Testis (tissue), 3 donors: ENCODE results near the gene ST8SIA6. TPM values are rescaled to one million over a fixed set of nuclear protein-coding genes. Genes with fewer than 3 reads are reported as not detected.

Experiments
- DNase-seq: peaks from one replicate; pipeline ENCODE4 v3.0.0-alpha.2; 2019
- H3K27ac ChIP-seq, 2 donors: fragments of 200-600 bp; sonication (generic); one replicate each; pipeline ENCODE4 v1.5.1; 2019
- H3K27me3 ChIP-seq: fragments of 200-600 bp; sonication (generic); one replicate; pipeline ENCODE4 v1.5.1; 2019
- H3K36me3 ChIP-seq: fragments of 200-600 bp; sonication (generic); one replicate; pipeline ENCODE4 v1.5.1; 2017; ENCODE audit warnings: low read depth; ENCODE audit errors: missing control alignments
- H3K4me1 ChIP-seq: fragments of 200-600 bp; sonication (generic); one replicate; pipeline ENCODE4 v1.5.1; 2019
- H3K4me3 ChIP-seq, 2 donors: fragments of 200-600 bp; sonication (generic); one replicate each; pipeline ENCODE4 v1.5.1; 2017 to 2019
- H3K9me3 ChIP-seq: fragments of 200-600 bp; sonication (generic); one replicate; pipeline ENCODE4 v1.5.1; 2017
- POLR2A ChIP-seq: fragments of 450-650 bp; IDR thresholded peaks from one replicate; pipeline ENCODE4 v1.6.1; 2017; ENCODE audit warnings: antibody characterized with exemption, mild to moderate bottlenecking, moderate library complexity
- WGBS, 2 donors: methylation state at CpG; one replicate each; pipeline ENCODE4 v1.1.5; 2018; 5-methylcytosine and 5-hydroxymethylcytosine counted together
- intact Hi-C: fragments of 100-400 bp; cut with DNase I; formaldehyde crosslinking; loops from one replicate; pipeline ENCODE4 v1.15.1; 2023; ENCODE audit warnings: low total_unique reads
- polyA plus RNA-seq: library from polyadenylated mRNA; stranded (reverse); fragments of 350-450 nt; fragmentation: Illumina TruSeq; extraction: RNeasy Lipid Tissue Mini Kit (QIAGEN cat#74804); gene quantifications from one replicate; pipeline ENCODE4 v1.2.3, GENCODE V29; 2014; ENCODE audit warnings: low read depth, low replicate concordance; ENCODE audit not compliant: insufficient read depth
- total RNA-seq, 2 donors: library from RNA; depleted of rRNA; stranded (reverse); fragments of >200 nt; gene quantifications; one replicate each; pipeline ENCODE4 v1.2.3, GENCODE V29; 2016
- TF ChIP-seq, protein P1 (sequence below), 3 experiments: fragments of 450-650 bp in 2 of 3; fragments of 200-600 bp in 1 of 3; sonication (generic) in 1 of 3; IDR thresholded peaks; one replicate each; pipeline ENCODE4 v1.5.1; 2016 to 2019; ENCODE audit warnings: antibody characterized with exemption in 3 of 3, mild to moderate bottlenecking in 2 of 3, moderate library complexity in 1 of 3

Gene ST8SIA6
- total and polyA plus RNA-seq, 3 donors from 2014 or later: 0.84 to 1.6 (median 0.87) TPM

DNA sequence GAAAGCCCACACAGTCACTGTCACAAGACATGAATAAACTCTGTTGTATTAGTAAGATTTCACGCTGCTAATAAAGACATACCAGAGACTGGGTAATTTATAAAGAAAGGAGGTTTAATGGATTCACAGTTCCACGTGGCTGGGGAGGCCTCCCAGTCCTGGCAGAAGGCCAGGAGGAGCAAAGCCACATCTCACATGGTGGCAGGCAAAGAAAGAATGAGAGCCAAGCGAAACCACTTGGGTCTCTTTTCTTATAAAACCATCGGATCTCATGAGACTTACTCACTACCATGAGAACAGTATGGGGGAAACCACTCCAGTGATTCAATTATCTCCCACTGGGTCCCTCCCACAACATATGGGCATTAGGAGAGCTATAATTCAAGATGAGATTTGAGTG is 110.2 kb downstream of the ST8SIA6 start:
- 72 to 79% methylated on average over 4 of the region's 4 CpGs for WGBS, 2 donors
- Histone ChIP-seq H3K27me3 (no peaks in the 10 kb centered on the region), H3K9me3 (no peaks in the 10 kb centered on the region), H3K36me3 (no peaks in the 10 kb centered on the region), H3K4me1 (peaks cover 3% of the 10 kb centered on the region), H3K4me3 (no peak overlapping the region), H3K27ac (no peak overlapping the region)
- DNase-seq: no peak
- intact Hi-C loops: no loop called here
- TF ChIP-seq POLR2A: no peak
- TF ChIP-seq, protein P1, sequence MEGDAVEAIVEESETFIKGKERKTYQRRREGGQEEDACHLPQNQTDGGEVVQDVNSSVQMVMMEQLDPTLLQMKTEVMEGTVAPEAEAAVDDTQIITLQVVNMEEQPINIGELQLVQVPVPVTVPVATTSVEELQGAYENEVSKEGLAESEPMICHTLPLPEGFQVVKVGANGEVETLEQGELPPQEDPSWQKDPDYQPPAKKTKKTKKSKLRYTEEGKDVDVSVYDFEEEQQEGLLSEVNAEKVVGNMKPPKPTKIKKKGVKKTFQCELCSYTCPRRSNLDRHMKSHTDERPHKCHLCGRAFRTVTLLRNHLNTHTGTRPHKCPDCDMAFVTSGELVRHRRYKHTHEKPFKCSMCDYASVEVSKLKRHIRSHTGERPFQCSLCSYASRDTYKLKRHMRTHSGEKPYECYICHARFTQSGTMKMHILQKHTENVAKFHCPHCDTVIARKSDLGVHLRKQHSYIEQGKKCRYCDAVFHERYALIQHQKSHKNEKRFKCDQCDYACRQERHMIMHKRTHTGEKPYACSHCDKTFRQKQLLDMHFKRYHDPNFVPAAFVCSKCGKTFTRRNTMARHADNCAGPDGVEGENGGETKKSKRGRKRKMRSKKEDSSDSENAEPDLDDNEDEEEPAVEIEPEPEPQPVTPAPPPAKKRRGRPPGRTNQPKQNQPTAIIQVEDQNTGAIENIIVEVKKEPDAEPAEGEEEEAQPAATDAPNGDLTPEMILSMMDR (IDR thresholded peaks at IDR 0.05): no peak

- H3K36me3 ChIP-seq: no peaks in the 10 kb centered on the region
- 91 to 93% methylated on average over 3 of the region's 3 CpGs for WGBS, 2 donors
- DNase-seq: no peak
- no peaks in the 10 kb centered on the region for H3K9me3 ChIP-seq
- intact Hi-C loops: no loop called here
- no peaks in the 10 kb centered on the region for H3K27me3 ChIP-seq
- TF ChIP-seq, protein P1 (IDR thresholded peaks at IDR 0.05): no peak
- no peak for TF ChIP-seq POLR2A
- no peaks in the 10 kb centered on the region for H3K4me1 ChIP-seq
- no peak overlapping the region for H3K4me3 ChIP-seq
- no peak overlapping the region for H3K27ac ChIP-seq
Measured at GRCh38 chr10:17343118-17343517, 111.3 kb downstream of the ST8SIA6 start.

DNA sequence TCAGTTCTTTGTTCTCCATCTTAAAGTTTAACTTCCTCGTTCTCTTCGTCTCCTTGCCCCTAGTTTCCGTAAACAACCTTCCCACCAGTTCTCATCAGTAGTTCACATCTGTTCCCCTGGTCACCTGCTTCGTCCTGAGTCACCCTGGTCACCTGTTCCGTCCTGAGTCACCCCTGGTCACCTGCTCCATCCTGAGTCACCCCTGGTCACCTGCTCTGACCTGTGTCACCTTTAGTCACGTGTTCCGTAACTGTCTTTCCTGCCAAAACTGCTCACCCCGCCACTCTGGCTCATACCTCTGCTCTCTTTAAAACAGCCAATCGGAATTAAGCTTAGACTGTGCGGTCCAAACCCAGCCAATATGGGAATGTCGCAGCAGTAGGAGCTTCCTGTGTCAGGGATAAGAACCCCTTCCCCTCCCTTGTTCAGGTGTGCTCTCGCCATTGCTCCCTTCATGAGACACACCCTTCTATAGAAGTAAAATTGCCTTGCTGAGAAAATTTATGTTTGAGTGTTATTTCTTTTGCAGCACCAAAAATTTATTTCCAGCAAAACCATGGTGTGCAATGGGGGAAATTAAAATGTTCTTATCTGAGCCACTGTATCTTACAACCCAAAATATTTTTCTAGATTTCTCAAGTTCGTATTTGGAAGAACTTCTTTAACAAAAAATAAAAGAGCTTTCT is 114.1 kb downstream of the ST8SIA6 start:
- TF ChIP-seq, protein P1 (IDR thresholded peaks at IDR 0.05): no peak
- TF ChIP-seq POLR2A: no peak
- WGBS, 2 donors: 87 to 93% methylated on average over 13 of the region's 13 CpGs
- Histone ChIP-seq H3K27me3 (no peaks in the 10 kb centered on the region), H3K27ac (no peak overlapping the region), H3K4me3 (no peak overlapping the region), H3K4me1 (no peaks in the 10 kb centered on the region), H3K9me3 (no peaks in the 10 kb centered on the region), H3K36me3 (no peaks in the 10 kb centered on the region)
- intact Hi-C loops: no loop called here
- no peak for DNase-seq

GRCh38 chr10:17335065-17335464 is 119.3 kb downstream of the ST8SIA6 start:
- TF ChIP-seq POLR2A: no peak
- TF ChIP-seq, protein P1 (IDR thresholded peaks at IDR 0.05): no peak
- Histone ChIP-seq H3K27ac (no peak overlapping the region), H3K36me3 (no peaks in the 10 kb centered on the region), H3K4me1 (no peaks in the 10 kb centered on the region), H3K9me3 (no peaks in the 10 kb centered on the region), H3K27me3 (no peaks in the 10 kb centered on the region), H3K4me3 (no peak overlapping the region)
- intact Hi-C loops: no loop called here
- DNase-seq: no peak
- 52 to 67% methylated on average over 2 of the region's 2 CpGs for WGBS, 2 donors

DNA sequence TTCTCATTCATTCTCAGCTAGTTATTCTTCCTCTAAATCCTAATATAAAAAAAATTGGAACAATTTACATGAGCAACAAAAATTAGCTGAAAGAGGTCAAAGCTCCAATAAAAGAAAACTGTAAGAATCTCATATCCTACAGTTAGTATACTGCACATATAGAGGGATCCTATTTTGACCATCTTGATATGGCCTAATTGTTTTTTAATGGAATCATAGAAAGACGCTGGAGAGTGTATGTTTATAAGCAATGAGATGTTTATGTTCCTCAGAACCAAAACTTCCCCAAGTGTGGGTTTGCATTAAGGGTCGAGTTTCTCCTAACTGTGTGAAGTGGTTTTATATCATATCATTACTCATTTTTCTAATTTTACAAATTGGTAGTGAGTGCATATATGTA is 123.9 kb downstream of the ST8SIA6 start:
- intact Hi-C loops: no loop called here
- Histone ChIP-seq H3K27ac (no peak overlapping the region), H3K27me3 (no peaks in the 10 kb centered on the region), H3K4me3 (no peak overlapping the region), H3K9me3 (no peaks in the 10 kb centered on the region), H3K36me3 (no peaks in the 10 kb centered on the region), H3K4me1 (no peaks in the 10 kb centered on the region)
- no peak for DNase-seq
- WGBS, 2 donors: 83 to 93% methylated on average over 2 of the region's 2 CpGs
- TF ChIP-seq POLR2A: no peak
- TF ChIP-seq, protein P1 (IDR thresholded peaks at IDR 0.05): no peak
